Measurements from ENCODE around the gene ELAVL1.
"Not testable (repeated sequence)": the region's sequence is repeated elsewhere in the genome, so short reads cannot be mapped to it uniquely, and the experiment has no call there.

Gene ELAVL1

GRCh38 chr19:7932930-7933300 lies 72.5 kb downstream of the ELAVL1 start:
- no peak for DNase-seq

DNA sequence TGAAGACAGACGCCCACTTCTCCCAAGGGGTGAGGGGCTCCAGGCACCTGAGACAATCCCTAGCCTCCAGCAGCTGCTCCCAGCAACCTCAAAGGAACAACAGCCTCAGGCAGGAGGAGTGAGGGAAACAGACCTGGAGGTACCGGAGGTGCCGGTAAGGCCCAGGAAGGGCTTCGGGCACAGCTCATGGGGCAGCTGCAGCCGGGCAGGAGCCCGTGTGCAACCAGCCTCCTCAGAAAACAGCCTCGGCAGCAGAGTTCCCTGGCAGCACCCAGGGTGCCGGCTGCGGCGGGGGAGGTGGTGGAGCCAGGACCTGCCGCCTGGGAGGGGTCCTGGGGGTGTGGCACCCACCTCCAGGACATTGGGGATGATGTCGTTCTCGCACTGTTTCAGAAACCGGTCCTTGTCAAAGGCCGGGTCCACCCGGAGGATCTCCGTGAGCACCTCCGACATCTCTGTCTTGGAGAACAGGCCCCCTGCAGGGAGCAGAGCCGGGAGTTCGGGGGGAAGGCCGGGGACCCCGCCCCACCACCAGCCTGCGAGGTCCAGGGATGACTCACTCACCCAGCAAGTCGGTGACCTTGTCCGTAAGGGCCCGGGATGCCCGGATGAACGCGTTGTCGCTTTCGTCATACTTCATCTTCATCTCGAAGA lies 73.0 kb downstream of the ELAVL1 start:
- DNase-seq = no peak

DNA sequence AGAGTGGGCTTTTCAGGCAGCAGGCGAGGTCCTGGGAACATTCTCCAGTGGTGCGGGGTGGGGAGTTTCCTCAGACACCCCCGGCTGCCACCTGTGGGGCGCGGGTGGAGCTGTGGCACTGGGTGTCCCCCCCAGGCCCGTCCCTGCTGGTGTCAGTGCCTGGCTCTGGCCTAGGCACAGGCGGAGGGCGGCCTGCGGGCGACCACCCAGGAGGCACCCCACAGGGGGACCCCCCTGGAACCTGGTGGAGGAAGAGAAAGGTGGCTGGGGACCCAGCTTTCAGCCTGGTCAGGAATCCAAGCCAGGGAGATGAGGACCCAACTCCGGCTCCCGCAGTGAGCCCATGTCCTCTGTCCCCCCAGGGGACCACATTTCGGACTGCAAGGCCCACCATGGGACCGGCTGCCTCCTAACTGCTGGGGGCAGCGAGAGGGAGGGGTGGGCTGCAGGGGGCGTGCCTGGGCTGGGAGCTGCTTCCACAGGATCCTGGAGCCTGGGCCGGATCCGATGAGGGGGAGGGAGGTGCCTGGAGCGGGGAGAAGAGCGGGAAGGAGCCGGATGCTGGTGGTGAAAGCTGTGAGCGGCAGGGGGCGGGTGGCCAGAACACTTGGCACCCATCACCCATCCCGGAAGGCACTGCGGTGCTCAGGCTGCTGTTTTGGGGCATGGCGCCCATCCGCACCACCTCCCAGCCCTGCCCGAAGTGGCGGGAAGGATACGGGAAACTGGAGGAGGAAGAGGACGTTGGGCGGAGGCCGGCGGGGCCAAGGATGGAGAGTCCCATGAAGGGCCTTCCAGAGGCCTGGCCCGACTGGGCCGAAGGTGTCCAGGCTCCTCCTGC lies 74.0 kb downstream of the ELAVL1 start:
- DNase-seq = no peak

GRCh38 chr19:7930765-7931164 lies 74.7 kb downstream of the ELAVL1 start:
- no peak for DNase-seq

GRCh38 chr19:7930030-7930429 lies 75.4 kb downstream of the ELAVL1 start:
- DNase-seq = not testable (repeated sequence)

DNA sequence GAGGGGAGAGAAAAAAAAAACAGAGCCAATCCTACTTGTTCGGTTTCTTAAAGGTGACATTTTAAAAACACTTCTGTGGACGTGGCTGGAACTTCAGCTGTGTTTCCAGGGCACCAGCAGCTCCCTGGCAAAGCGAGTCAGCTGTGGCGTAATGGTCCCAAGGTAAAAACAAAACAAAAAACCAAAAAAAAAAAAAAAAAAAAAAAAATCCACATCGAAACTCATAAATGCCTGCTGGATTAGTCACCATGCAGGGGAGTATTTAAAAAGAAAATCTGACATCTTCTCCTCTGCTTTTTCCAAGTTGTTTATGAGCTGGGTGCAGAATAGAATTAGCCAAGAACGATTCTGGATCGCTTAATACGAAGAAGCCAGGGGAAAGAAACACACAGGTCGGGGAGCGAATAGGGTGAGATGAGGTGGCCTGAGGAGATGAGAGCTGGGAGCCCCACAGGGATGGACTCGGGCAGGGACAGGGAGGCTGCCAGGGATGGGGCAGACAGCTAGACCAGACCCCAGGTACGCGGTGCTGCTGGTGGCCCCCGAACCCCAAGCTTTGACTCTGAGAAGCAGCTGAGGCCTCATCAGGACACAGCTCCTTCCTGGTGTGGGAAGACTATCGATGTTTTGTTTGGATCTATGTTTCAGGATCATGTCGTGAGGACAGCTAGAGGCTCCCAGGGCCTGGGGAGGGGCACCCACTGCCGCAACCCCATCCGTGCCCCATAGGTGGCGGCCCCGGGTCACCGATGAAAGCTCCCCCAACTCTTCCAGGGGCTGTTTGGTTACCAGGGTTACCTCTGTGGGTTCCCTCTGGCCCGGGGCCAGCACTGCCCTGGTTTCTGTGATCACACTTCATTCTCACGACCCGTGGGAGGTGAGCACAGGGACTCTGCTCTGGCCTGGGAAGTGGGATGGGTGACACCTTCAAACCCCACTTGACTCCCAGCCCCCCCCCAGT lies 76.4 kb downstream of the ELAVL1 start:
- peak in 4 of 5 donors; percentile 47 to 73 (median 69) for DNase-seq

GRCh38 chr19:7928334-7928706 lies 77.1 kb downstream of the ELAVL1 start:
- DNase-seq = no peak

GRCh38 chr19:7927605-7928333 lies 77.7 kb downstream of the ELAVL1 start:
- no peak for DNase-seq

DNA sequence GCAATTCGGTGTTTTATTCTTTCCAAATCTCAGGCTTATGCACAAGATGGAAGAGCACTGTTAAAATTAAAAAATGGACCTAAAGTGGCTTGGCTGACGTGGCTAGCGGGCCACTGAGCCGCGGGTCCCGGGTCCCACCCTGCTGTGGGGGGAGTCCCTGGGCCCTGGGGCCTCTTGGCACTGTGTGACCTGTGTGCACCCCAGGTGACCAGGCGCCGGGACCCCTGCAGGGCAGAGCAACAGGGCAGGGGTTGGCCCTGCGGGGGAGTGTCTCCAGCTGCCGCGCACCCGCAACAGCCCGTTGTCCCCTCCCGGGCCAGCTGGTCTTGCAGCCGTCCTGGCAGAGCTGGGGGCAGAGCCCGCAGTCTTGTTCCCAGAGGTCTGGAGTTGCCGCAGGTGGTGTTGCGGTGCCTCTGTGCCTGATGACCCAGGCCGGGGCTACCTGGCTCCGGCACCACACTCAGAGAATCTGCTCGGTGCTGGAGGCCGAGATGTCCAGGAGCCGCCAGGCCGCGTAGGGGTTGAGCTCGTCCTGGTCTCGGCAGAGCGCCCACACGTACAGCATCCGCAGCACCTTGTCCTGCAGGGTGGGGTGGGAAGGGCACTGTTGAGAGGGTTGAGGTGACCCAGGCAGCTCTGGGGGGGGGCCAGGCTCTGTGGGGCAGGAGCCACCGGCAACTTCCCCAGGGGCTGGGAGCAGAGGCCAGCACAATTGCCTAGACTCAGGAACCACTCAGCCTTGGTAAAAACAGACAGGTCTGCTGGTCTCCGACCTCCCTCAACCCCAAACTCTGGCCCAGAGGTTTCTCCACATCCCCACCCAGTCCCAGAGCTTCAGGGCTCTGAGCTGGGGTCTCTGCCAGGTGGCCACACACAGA lies 78.5 kb downstream of the ELAVL1 start:
- no peak for DNase-seq

DNA sequence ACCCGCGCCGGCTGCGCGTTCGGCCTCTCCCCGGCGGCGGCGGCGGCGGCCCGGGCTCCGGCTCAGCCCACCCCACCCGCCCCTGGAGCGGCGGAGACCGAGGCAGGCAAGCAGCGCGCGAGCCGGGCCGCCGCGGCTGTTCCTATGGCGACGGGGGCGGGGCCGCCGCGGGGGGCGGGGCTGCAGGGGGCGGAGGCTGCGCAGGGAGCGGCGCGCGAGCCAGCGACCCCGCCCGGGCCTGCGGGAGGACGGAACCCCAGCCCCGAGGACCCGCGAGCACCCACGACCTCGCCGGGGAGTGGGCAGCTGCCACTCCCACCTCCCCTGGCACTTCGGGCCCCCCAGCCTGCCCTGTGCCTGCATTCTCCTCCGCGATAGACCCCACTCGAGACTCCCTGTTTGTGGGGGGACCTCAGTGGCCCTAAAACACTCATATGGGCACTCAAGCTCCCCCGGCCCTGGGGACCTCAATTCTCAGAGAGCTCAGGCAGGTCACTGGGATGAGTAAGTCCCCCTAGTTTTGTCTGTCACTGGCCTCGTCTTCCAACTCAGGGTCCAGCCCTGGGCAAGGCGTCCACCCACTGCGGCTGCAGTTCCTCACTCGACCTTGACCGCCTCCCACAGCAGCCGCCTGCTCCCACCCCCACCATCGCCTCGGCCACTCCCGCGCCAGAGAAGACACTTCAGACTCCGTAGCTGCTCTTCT lies 79.3 kb downstream of the ELAVL1 start, which contains the start of gene CTXN1:
Gene CTXN1, minus strand, starts transcription at position 115 of the 706 bp plus-strand sequence. CDS start 597 bp downstream, outside the sequence.
- peak in 4 of 5 donors; percentile 61 to 79 (median 72) for DNase-seq

DNA sequence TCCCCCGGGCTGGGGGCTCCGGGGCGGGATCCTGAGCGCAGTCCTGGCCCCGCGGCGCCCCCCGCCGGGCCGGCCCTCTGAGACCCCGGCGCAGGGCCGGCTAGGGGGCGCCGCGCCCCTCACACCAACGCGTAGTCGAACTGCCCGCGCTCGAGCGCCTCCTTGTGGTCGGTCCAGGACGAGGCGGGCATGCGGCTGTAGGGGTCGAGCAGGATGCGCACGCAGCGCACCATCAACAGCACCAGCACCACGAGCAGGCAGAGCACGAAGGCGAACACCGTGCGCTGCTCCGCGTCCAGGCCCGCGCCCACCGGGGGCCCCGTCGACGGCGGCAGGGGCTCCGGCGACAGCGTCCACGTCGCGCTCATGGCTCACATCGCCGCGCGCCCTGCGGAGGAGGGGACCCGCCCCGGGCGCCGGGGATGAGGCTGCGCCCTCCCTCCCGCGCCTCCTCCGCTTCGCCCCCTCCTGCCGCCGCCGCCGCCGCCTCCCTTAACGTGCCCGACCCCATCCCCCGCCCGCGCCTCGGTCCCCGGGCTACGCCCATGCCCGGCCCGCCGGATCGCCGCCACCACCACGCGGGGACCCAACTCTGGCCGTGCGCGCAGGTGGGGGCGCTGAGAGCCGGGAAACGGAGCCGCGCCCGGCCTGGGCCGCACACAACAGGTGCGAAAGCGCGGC lies 80.1 kb downstream of the ELAVL1 start:
- DNase-seq = peak; percentile 43 to 75 (median 69)

DNA sequence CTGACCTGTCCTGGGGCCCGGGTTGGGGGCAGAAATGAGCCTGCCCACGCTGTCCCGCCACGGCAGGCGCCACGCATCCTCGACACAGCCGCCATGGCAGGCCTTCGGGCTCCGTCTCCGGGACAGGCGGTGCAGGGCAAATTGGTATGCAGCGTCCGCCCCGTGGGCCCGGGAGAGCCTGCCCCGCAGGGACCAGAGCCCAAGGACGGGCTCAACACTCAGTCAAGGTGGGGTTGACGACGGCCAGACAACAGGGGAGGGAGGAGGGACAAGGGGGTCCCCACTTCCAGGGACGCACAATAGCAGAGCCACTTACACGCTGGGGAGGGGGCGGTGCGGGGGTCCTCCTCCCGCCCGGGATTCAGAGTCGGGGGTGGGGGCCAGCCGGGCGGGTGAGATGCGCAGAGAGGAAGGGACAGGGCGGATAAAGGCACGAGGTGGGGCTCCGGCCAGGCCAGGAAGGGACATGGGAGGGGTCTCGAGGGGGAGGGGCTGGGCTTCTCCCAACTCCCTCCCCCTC lies 80.7 kb downstream of the ELAVL1 start:
- no peak for DNase-seq

- DNase-seq = no peak
Measured at GRCh38 chr19:7924241-7924640, 81.2 kb downstream of the ELAVL1 start.

DNA sequence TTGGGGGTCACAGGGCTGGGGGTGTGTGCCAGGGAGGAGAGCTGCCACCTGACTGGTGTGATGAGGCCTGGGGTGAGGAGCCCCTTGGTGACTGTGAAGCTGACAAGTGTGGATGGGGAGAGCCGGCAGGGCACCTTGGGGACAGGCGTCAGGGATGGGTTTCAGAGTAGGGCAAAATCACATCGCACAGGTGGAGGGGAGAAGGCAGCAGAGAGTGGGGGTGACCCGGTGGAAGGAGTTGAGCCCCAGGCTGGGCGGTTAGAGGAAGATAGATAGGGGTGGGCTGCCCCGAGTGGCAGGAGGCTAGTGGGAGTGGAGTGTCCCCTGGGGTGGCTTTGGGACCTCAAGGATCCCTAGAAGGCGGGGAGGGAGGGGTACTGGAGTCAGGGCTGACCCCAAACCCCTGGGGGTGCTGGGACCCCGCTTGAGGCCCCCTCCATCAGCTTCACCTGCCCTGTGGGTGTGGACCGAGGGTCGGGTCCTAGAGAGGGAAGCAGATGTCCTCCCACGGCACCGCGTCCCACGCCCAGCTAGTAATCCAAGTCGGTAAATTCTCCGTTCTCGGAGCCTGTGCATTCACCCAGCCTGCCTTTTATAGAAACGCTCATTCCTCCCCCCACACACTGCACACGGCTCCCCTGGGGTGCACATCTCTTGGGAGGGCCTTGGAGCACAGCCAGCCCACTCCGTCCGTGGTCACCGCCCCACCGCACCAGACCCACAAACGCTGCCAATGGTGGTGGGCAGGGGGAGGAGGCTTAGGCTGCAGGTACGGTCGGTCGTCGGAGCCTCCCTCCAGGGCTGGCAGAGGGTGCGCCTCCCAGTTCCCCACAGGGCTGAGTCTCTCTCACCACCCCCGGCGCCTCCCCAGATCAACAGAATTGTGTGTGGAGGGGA lies 81.9 kb downstream of the ELAVL1 start:
- DNase-seq = no peak

- no peak for DNase-seq
Measured at GRCh38 chr19:7922836-7923195, 82.6 kb downstream of the ELAVL1 start.

- DNase-seq = no peak
Measured at GRCh38 chr19:7921967-7922835, 83.2 kb downstream of the ELAVL1 start.

DNA sequence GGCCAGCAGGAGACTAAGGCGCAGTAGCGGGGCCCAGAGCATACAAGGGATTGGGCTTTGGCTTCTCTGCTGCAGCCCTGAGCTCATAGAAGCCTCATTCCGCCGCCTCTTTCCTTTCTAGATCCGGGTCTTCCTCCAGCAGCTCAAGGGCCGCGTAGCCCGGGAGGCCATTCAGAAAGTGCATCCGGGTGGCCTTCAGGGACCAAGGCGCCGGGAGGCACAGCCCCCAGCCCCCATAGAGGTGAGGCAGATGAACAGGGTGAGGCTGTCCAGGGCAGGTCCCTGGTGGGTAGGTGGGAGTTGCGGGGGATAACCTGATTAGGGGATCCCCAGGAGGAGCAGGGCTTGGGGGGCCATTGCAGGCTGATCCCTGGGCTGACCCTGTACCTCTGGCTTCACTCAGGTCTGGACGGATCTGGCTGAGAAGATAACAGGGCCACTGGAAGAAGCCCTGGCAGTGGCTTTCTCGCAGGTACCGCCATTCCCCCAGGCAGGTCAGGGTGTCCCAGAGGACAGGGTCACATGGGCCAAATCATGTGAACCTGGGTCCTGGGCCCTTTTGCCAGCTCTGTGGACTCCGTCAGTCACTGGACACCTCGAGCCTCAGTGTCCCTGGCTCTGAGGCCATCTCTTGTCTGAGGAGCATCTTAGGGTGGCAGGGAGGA lies 84.0 kb downstream of the ELAVL1 start:
- DNase-seq = no peak
